AG04450 (cell line): ENCODE data around the gene CLEC4A. TPM values are rescaled to one million over a fixed set of nuclear protein-coding genes. Genes with fewer than 3 reads are reported as not detected.
A peak's percentile ranks its signal among the peaks of the same experiment; 100 is the strongest.
"Not testable (repeated sequence)": the region's sequence is repeated elsewhere in the genome, so short reads cannot be mapped to it uniquely, and the experiment has no call there.

Source experiments
- CTCF ChIA-PET: fragments of 300-600, 350-600 bp; formaldehyde crosslinking; extraction: SDS; loops from one replicate; lab custom pipeline; 2022; ENCODE audit warnings: antibody characterized with exemption, inconsistent platforms; lab: Charles Lee
- POLR2A ChIA-PET: fragments of 350-600 bp; formaldehyde crosslinking; extraction: SDS; loops from one replicate; lab custom pipeline; 2021; ENCODE audit warnings: antibody characterized with exemption, inconsistent platforms; lab: Yijun Ruan, JAX
- DNase-seq: peaks from one replicate; pipeline ENCODE4 v3.0.0-alpha.2; 2011; ENCODE audit warnings: low read depth, low spot score
- H3K27ac ChIP-seq: one replicate; pipeline ENCODE4 v1.5.1; 2012; ENCODE audit warnings: low read depth, low read length, control low read depth
- H3K27me3 ChIP-seq: one replicate; pipeline ENCODE4 v1.6.0; 2012; ENCODE audit warnings: low read length; ENCODE audit not compliant: control insufficient read depth, insufficient read depth
- H3K4me3 ChIP-seq: 2 replicates; pipeline ENCODE4 v1.5.1; 2011; ENCODE audit warnings: mild to moderate bottlenecking, low read depth, low read length, control low read depth
- H3K9me3 ChIP-seq: 2 replicates; pipeline ENCODE4 v1.5.1; 2012; ENCODE audit warnings: low read length; ENCODE audit not compliant: control insufficient read depth, insufficient read depth
- CTCF ChIP-seq: IDR thresholded peaks from 2 replicates; pipeline ENCODE4 v1.5.1; 2011; ENCODE audit warnings: low read depth, low read length, control low read depth, inconsistent platforms
- polyA plus RNA-seq: library from polyadenylated mRNA; depleted of rRNA; stranded (reverse); fragments of >200 nt; gene quantifications from 2 replicates; pipeline ENCODE4 v1.2.3, GENCODE V29; 2011

The CLEC4A gene
- polyA plus RNA-seq, 1 experiment, result 0.24 TPM

GRCh38 chr12:8127138-8127537 is 3.7 kb downstream of the CLEC4A start:
- ChIA-PET CTCF (interaction anchor here (1.0 to 4.3 kb wide), 2 partner anchors 10 to 18 kb away, joined by 3 to 23 read pairs; no protein-coding TSS in a partner anchor), POLR2A (no interaction called here)
- no peak for TF ChIP-seq CTCF
- no peak for DNase-seq
- H3K9me3 ChIP-seq, result no peaks in the 10 kb centered on the region
- no peak overlapping the region for H3K4me3 ChIP-seq
- no peaks in the 10 kb centered on the region for H3K27me3 ChIP-seq
- no peak overlapping the region for H3K27ac ChIP-seq

- H3K4me3 ChIP-seq, H3K9me3 ChIP-seq, H3K27ac ChIP-seq, POLR2A ChIA-PET, DNase-seq, CTCF ChIA-PET, H3K27me3 ChIP-seq: not testable (repeated sequence)
Observed at GRCh38 chr12:8133636-8134397, 10.4 kb downstream of the CLEC4A start.

- CTCF ChIA-PET, POLR2A ChIA-PET, H3K9me3 ChIP-seq, H3K4me3 ChIP-seq, DNase-seq, H3K27ac ChIP-seq, H3K27me3 ChIP-seq: not testable (repeated sequence)
Observed at GRCh38 chr12:8134398-8134930, 11.0 kb downstream of the CLEC4A start.

GRCh38 chr12:8141647-8142046 is 18.2 kb downstream of the CLEC4A start:
- H3K27me3 ChIP-seq, CTCF ChIA-PET, H3K4me3 ChIP-seq, POLR2A ChIA-PET, DNase-seq, H3K27ac ChIP-seq, H3K9me3 ChIP-seq: not testable (repeated sequence)

GRCh38 chr12:8143261-8143660 is 19.8 kb downstream of the CLEC4A start:
- POLR2A ChIA-PET, result no interaction called here
- CTCF ChIA-PET, result no interaction called here
- no peak for TF ChIP-seq CTCF
- DNase-seq, result no peak
- Histone ChIP-seq H3K9me3 (no peaks in the 10 kb centered on the region), H3K27me3 (no peaks in the 10 kb centered on the region), H3K4me3 (no peak overlapping the region), H3K27ac (no peak overlapping the region)

- Histone ChIP-seq H3K4me3 (peak overlapping the region; percentile 21), H3K27ac (peak overlapping the region; percentile 66), H3K27me3 (no peaks in the 10 kb centered on the region), H3K9me3 (no peaks in the 10 kb centered on the region)
- peak; percentile 37 for DNase-seq
- ChIA-PET CTCF (no interaction called here), POLR2A (no interaction called here)
- no peak for TF ChIP-seq CTCF
Observed at GRCh38 chr12:8145754-8146441, 22.5 kb downstream of the CLEC4A start.
